ENCODE measurements around the gene MAPKAPK2.

The MAPKAPK2 gene

DNA sequence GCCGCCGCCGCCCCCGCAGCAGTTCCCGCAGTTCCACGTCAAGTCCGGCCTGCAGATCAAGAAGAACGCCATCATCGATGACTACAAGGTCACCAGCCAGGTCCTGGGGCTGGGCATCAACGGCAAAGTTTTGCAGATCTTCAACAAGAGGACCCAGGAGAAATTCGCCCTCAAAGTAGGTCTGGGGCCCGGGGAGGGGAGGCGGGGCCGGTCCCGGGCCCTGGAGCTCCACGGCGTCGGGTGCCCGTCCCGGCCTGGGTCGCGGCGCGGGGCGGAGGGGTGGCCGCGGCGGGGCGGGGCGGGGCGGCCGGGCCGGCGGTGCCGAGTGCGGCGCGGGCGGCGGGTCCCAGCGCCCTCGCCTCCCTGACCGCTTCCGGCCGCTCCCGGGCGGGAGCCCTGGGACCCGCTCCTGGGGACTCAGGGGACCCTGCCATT, 646 bp downstream of the MAPKAPK2 start:
- peak; percentile 15 for DNase-seq

DNA sequence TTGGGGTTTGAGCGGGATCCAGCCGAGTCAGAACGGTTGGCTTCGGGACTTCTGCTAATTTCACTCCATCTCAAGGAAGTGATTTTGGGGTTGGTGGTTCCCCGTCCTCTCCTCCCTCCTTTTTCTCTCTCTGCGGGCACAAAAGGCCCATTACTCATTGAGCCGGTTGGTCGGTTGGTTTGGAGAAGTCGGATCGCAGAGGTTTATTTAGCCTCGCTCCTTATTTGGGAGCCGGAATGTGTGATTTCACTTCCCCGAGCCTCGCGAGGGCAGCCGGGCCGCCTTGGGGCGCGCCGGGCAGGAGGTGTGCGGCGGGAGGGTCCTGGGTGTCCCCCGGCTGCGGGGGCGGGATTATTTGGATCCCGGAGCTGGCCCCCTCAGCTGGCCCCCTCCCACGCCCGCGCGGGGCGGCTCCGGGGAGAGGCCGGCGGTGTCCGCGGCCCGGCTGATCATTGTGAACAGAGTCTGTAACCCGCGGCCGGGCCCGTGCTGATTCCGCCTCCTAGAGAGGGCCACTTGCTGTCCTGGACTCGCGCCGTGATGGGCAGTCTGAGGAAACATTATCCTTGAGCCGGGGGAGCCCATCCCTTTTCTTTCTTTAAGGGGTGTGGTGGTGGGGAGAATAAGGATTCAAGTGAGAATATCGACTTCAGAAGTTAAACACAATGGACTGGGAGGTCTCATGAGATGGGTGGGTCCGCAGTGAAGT, 1.2 kb downstream of the MAPKAPK2 start:
- peak; percentile 46 for DNase-seq

DNA sequence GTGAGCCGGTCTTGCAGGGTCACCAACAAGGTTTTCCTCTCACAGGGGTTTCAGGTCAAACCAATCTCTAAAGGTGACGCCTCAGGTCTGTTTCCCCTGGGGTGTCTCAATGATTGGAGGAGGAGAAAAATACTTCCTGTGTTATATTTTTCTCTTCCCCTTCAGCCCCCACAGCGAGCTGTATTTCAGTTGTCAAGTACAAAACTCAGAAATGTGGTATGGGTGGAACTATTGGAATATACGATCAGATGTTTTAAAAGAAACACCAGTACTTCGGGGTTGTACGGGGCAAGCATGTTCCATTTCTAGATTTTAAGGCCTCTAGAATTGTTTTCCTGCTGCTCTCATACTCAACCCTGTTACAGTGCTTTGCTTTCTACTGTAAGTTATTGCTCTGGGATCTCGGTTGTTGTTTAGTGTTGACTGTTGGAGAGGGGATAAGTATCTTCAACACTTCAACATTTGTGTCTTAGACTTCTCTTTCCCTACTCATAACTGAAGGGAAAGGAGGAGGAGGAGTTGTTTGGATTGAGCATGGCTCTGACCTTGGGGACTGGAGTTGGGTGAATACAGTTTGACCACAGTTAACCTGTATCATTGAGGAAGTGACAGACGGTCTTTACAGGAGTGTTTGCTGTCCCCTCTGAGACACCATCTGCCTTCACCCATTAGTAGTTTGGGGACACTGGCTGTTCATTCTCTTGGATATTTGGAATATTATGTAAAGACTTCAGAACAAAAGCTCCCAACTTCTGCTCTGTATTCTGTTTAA, 2.0 kb downstream of the MAPKAPK2 start:
- peak; percentile 39 for DNase-seq

DNA sequence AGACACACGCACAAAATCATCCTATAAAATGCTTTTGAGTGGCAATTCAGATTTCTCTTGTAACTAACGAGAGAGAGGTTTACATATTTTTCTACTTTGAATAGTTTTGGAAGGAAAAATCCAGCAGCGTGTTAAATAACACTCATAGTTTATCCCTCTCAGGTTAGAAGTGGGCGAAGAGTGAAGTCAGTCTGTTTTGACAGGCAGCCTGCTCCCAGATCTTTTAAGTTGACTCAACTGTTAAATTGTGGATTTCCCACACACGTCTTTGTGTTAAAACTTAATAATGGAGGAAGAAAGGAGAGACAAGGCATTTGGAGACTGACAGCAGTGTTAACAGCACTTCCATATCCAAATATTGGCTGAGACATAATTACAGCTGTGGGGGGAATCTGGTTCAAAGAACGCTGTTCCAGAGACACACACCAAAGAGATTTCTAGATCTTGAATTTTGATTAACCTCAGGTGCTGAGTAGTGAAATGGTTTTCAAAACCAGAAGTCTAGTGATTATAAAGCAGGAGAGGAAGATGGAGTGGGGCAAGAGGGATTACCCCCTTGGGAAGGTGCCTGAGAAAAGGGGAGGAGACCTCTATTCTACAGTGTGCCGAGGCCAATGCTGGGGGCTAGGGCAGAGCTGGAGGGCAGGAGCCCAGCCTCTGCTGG, 2.7 kb downstream of the MAPKAPK2 start:
- DNase-seq: no peak

DNA sequence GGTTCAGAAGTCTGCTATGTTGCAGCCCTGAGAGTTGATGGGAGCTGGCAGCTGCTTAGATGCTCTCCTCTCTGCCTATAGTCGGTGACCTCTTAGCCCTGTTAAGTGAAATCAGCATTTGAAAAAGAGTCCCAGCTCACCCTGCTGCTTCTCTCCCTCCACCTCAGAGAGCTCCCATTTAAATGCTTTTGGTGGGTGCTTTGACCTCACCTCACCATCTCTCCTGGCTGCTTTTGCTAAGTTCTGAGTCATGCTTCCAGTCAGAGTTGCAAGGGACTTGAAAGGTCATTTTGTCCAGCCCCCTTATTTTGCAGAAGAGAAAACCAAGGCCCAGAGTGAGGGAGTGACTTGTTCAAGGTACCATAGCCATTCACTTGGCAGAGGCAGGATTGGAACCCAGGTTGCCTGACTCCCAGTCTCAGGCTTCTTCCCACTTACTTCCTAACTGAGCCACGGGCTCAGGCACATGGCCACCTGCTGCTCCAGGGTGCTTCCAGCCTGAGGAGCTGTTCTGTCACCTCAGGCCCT, 3.3 kb downstream of the MAPKAPK2 start:
- DNase-seq: no peak

DNA sequence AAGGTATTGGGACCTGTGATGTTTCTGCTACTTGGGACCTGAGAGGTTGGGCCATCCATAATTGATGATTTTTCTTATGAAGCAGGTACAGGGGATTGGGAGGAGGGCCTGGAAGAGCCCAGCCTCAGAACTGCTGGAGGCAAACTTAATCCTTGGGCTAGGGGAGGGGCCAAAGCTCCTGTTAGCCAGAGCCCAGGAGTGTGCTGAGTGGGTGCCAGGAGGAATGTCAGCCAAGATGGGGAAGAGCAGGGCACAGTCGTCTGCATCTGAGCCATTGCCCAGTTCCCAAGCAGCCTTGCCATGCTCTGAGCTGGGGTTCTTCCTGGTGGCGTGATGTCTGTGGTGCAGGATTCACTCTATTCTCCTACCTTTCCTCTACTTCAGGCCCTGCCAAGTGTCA, 5.8 kb downstream of the MAPKAPK2 start:
- DNase-seq: no peak

DNA sequence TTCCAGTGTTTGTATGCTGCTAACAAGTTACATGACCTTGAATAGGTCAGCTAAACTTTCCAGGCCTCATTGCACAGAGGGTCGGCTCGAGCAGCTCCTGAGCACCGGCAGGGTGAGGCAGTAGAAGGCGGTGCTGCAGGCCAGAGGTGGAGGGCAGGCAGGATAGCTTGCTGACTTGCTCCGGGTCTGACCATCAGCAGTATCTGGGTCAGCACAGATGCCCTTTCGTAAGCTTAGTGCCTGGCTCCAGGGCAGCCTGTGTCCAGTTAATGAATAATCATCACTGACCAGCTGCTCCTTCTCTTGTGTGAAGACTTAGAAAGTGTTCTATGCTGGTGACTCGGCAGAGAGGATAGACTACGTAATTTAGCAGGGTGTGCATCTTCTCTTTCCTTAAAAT, 6.9 kb downstream of the MAPKAPK2 start:
- no peak for DNase-seq

DNA sequence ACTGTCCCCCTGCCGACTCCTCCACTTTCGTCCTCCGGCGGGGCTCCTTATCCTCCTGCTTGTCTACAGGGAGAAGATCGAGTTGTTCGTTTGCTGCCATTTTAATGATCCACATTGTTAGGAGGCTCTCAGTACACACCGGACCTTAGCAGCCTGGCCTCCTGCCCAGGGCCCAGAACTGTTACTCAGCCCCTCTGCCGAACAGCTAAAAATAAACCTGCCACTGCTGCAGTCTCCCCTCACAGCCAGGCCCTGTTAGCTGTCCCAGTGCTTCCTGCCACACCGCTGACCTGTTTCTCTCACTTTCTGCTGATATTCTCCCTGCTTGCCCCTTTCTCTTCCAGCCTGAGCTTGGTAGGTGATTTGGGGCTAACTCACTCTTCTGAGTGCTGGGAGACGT, 8.3 kb downstream of the MAPKAPK2 start:
- DNase-seq: no peak

DNA sequence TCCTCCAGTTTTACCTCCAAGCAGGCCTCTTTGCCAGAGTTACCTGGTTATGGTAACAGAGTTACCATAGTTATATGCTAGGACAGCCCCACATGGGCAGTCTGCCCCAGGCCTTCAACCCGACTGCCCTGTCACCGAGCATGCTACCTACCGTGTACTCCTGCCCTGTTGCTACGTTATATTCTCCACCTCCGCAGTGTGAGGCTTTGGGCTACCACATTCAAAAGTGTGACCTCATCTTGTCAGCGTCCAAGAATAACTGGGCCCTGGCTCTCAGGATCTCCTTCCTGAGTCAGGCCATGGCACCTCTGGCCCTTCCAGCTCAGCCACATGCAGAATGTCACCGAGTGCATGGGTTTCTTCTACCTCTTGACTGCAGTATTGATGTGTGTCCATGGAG, 8.9 kb downstream of the MAPKAPK2 start:
- DNase-seq: no peak

DNA sequence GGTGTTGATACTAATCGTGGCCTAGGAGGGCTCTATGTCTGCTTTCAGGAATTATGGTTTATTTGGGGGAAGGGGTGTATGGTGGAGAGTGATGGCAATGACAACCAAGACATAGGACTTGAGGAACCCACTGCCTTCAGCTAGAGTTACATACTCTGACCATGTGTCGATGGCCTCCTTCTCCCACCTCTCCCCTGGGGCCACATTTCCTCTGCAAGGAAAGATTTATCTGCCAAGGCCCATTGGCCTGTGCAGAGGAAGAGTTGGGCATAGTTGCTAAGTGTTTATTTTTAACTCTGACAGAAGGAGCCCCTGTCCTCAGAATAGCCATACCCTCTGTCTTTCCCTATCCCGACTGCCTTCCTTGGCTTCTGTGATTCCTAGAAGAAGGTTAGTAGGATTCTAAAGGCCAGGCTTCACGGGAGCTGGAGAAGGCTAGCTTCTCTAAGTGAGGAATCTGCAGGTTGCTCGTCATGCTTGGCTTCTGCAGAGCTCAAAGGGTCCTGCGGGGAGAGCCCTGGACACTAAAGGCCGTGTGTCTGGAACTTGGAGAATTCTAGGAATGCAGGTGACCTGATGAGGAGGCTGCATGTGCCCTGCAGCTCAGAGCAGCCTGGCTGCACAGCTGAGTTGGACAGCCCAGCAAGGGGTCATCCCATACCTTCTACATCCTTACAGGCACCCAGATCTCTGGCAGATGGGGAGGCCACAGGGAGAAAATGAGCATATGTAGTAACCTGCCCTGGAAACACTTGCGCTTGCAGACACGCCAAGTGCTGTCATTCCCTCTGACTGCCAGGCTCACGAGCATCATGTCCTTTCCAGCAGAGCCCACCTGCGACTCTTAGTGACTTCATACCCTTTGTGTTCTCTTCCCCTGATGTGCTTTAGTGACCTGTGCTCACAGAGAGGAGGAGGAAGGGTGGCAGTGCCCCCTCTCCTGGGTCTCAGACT, 9.7 kb downstream of the MAPKAPK2 start:
- DNase-seq: no peak

DNA sequence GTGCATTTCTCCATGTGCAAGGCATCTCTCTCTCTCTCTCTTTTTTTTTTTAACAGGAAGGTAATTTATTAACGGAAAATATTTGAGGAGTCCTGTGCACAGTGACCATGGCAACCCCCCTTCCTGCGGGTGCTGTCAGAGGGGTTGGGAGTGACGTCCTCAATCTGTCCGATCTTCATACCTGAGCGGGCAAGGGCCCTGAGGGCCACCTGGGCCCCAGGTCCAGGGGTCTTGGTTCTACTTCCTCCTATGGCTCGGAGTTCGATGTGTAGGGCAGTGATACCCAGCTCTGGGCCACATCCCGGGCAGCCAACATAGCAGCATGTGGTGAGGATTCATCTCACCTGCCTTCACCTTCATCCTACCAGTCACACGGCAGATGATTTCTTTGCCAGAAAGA, 11.0 kb downstream of the MAPKAPK2 start:
- DNase-seq: no peak

DNA sequence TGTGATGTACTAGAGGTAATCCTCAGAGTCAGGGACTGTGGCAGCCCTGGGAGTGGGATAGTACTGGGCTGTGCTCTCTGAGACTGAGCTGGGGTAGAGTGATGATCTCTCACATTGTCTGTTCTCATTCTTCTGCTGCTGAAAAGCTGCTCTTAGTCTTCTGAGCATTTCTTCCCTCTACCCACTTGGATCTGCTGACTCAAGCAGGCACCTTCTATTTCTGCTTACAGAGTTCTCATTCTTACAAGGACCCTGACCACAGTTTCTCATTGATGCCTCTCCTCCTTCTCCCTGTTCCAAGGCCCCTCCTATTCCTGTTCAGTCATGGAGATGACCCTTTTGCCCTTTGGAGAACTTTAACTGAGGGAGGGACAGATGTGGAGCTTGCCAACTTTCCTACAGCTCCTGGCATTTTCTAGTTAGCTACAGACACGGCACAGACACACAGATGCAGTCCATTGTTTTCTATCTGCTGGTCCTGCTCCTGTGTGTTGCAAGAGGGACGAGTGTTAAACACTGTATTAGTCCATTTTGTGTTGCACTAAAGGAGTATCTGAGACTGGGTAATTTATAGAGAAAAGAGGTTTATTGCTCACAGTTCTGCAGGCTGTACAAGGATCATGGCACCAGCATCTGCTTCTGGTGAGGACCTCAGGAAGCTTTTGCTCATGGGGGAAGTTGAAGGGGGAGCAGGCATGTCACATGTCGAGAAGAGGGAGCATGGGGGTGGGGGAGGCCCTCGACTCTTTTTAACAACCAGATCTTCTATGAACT, 12.3 kb downstream of the MAPKAPK2 start:
- no peak for DNase-seq

DNA sequence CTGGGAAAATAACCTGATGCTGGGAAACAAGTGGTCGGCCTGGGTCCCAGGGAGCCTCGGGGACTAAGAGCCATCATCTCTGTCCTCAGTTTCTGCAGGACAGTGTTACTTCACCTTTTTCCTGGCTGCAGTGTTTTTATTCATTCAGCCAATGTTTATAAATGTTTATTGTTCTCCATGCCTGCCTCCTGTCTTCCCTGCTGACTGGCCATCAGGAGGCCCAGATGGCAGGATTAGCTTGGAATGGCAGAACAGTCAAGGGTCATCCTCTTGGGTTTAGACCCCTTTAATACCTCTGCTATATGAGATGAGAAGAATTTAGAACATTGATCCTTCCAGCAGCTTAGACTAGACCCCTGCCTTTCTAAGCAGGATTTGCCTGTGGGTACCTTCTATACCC, 13.3 kb downstream of the MAPKAPK2 start:
- DNase-seq: no peak

DNA sequence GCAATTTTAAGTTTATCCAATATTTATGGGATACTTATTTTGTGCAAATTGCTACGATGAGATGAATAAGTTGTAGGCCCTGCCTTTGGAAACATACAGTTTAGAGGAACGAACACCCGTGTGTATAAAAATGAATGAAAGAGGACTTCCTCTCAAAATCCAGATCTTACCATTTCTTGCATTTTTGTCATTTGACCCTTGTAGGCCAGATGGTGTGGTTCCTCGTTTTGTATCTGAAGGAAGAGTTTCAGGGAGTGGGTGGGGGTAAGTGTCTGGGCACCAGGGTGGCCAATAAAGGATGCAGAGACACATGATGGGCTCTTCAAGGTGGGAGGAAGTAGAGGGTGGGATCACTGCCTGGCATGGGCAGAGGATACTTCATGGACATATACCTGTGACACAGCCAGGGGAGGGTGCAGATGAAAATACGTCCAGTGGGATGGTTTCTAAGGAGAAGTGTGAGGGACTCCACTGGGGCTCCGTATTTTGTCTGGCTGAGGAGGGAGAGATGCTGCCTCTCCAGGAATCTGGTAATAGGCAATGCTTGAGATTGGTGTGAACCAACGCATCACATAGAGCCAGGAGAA, 14.4 kb downstream of the MAPKAPK2 start:
- no peak for DNase-seq

DNA sequence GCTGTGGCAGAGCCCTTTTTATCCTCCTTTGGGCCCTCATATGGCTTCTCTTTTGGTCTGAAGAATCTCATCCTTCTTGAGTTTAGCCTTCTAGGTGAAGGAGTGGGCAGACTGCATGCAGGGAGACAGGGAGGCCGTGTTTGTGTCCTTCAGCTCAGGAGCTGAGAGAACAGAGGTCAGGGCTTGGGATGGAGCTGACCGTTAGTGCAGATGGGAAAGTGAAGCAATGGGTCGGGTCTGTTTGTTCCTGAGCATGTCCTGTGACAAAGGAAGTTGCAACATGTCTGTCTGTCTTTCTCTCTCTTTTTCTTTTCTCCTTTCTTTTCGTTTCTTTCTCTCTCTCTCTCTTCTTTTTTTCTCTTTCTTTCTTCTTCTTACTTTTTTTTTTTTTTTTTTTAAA, 14.9 kb downstream of the MAPKAPK2 start:
- DNase-seq: no peak

DNA sequence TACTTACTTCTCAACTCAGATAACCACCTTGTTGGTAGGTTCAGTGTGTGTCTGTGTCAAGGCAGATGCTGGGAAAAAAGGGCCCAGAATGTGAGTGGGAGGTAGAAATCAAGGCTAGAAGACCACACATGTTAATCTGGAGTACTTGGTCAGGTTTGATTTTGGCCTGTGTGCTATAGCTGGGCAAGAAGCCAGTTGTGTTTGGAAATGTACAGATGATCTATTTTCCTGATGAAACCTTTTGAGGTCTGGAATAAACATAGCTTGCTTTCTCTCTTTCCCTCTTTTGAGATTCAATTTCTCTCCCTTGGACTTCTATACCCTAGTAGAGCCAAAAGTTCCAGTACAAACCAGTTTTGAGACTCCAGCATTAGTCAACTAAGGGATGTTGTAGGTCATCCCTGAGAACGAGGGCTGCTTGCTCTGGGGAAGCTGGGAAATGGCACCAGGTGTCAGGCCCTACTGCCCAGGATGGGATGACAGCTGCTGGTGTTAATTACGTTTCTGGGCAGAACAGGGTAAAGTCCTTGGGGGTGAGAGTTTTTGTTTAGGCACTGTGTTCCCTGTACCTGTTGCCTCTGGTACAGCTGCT, 15.8 kb downstream of the MAPKAPK2 start:
- DNase-seq: no peak

DNA sequence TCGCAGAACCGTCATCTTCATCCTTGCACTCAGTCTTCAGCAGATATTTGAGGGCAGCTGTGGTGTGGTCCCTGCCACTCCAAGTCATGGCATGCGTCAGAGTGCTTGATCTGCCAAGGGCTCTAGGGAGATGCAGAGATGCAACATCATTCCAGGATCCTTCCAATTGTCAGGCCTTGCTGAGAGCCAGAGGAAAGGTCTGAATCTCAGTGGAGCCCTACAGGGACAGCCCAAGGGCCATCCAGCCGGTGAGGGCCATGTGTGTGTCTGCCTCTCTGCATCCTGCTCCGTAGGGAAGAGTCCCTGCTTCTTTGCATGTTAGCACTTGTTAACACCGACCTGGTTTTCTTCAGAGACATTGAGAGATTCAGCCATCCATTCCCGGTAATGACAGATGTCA, 17.6 kb downstream of the MAPKAPK2 start:
- DNase-seq: no peak

DNA sequence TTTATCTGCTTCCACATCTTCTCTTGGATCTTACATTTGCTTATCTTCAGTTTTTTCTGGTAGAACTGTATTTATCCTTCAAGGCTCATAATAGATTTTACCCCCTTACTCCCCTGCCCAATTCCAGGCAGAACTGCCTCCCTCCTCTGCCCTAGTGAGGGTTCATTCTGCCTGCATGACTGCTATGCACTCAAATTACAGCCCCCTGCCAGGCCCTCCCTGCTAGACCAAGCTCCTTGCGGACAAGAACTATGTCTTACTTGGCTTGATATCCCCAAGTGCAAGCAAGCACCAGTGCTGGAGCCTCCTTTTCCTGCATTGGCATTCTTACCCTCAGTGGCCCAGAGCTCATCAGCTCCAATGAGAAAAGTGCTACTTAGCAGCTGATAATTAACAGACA, 18.1 kb downstream of the MAPKAPK2 start:
- DNase-seq: no peak

DNA sequence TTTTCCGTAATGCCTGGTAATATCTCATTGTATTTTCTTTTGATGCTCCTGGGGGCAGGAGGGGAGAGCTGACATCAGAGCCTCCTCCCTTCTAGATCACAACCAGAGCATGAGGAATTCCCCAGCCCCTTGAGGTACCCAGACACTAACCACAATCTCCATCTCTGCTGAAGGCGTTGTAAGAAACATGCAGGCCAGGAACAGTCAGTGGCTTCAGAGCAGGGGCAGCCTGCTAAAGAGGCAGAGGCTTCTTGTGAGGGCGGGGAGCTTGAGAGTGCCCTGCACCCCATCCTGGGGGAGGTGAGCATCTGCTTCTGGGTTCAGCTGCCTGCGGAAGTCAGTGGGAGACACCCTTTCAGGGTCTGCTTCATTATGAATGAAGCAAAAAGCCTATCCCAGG, 19.0 kb downstream of the MAPKAPK2 start:
- peak; percentile 49 for DNase-seq

DNA sequence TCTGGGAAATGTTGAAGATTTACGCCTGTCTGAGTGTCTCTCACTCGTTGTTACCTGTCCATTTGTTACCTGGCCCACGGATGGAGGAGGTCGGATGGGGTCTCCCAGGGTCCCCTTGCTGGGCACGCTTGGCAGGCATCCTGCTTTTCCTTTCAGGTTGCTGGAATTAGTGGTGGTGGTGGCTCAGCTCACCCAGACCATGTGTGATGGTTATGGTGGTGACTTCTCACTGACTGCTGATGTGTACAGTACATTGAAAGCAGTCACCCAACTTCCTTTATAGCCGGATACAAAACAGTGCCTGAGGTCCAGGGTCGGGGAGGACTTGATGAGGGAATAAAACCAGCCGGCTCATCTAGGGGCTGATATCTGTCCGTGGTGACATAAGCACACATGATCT, 19.5 kb downstream of the MAPKAPK2 start:
- peak; percentile 17 for DNase-seq

DNA sequence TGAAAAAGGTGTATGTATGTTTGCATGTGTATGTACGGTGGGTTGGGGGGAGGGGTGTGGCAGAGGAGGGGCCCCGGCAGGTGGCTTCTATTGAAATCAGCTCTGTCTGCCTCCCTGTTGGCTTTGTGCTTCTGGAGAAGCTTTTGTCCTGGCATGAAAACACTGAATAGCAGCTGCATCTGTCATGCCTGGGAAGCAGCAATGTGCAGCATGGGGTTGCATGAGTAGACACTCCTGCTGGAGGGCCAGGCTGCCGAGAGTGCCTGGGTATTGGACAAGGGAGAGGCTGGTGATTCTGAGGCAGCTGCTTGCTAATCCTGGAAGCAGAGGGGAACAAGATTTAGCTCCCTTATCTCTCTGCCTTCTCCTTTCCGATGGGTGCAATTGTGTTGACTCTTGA, 20.5 kb downstream of the MAPKAPK2 start:
- DNase-seq: no peak

All from activated gamma-delta T cell treated with Interleukin-2 at 50 U/mL for 16 hours (primary cell).